Testis (tissue), 2 donors: ENCODE results near the gene CAVIN2.

ENCODE experiments used
- POLR2A ChIP-seq: fragments of 450-650 bp; IDR thresholded peaks from one replicate; pipeline ENCODE4 v1.6.1; 2017; ENCODE audit warnings: antibody characterized with exemption, mild to moderate bottlenecking, moderate library complexity
- TF ChIP-seq, protein P1 (sequence below), 3 experiments: fragments of 450-650 bp in 2 of 3; fragments of 200-600 bp in 1 of 3; sonication (generic) in 1 of 3; IDR thresholded peaks; one replicate each; pipeline ENCODE4 v1.5.1; 2016 to 2019; ENCODE audit warnings: antibody characterized with exemption in 3 of 3, mild to moderate bottlenecking in 2 of 3, moderate library complexity in 1 of 3

DNA sequence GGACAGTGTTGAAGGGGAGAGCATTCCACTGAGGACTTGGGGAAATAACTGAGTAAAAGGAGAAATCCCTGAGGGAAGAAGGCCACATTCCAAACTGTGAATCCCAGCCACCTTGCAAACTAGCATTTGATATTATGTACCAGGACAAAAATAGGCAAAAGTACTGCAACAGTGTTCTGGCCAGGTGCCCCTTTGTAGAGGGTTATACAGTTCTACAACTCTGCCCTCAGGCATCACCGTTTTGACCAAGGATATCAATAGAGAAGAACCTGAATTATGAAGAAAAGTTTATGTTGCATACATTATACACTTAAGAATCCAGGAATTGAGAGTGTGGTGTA is 20.6 kb upstream of the CAVIN2 start:
- TF ChIP-seq POLR2A = no peak
- TF ChIP-seq, protein P1, sequence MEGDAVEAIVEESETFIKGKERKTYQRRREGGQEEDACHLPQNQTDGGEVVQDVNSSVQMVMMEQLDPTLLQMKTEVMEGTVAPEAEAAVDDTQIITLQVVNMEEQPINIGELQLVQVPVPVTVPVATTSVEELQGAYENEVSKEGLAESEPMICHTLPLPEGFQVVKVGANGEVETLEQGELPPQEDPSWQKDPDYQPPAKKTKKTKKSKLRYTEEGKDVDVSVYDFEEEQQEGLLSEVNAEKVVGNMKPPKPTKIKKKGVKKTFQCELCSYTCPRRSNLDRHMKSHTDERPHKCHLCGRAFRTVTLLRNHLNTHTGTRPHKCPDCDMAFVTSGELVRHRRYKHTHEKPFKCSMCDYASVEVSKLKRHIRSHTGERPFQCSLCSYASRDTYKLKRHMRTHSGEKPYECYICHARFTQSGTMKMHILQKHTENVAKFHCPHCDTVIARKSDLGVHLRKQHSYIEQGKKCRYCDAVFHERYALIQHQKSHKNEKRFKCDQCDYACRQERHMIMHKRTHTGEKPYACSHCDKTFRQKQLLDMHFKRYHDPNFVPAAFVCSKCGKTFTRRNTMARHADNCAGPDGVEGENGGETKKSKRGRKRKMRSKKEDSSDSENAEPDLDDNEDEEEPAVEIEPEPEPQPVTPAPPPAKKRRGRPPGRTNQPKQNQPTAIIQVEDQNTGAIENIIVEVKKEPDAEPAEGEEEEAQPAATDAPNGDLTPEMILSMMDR (IDR thresholded peaks at IDR 0.05) = no peak
